Uterus (tissue), 2 donors: ENCODE measurements around the gene AGBL1.

ENCODE experiments used
- POLR2A ChIP-seq, 2 donors: fragments of 450-650 bp; IDR thresholded peaks; one replicate each; pipeline ENCODE4 v1.6.1; 2016; ENCODE audit warnings: antibody characterized with exemption in 2 of 2, mild to moderate bottlenecking in 1 of 2, moderate library complexity in 1 of 2
- TF ChIP-seq, protein P1 (sequence below), 4 experiments: fragments of 200-600 bp in 2 of 4; fragments of 450-650 bp in 2 of 4; sonication (generic) in 2 of 4; IDR thresholded peaks; one replicate each; pipeline ENCODE4 v1.5.1; 2016 to 2019; ENCODE audit warnings: antibody characterized with exemption in 4 of 4, mild to moderate bottlenecking in 2 of 4, moderate library complexity in 1 of 4

- no peak for TF ChIP-seq POLR2A (IDR thresholded peaks at IDR 0.05)
- TF ChIP-seq, protein P1, sequence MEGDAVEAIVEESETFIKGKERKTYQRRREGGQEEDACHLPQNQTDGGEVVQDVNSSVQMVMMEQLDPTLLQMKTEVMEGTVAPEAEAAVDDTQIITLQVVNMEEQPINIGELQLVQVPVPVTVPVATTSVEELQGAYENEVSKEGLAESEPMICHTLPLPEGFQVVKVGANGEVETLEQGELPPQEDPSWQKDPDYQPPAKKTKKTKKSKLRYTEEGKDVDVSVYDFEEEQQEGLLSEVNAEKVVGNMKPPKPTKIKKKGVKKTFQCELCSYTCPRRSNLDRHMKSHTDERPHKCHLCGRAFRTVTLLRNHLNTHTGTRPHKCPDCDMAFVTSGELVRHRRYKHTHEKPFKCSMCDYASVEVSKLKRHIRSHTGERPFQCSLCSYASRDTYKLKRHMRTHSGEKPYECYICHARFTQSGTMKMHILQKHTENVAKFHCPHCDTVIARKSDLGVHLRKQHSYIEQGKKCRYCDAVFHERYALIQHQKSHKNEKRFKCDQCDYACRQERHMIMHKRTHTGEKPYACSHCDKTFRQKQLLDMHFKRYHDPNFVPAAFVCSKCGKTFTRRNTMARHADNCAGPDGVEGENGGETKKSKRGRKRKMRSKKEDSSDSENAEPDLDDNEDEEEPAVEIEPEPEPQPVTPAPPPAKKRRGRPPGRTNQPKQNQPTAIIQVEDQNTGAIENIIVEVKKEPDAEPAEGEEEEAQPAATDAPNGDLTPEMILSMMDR (IDR thresholded peaks at IDR 0.05), result no peak
Measured at GRCh38 chr15:86863226-86863915, 783.7 kb downstream of the AGBL1 start.
